ENCODE data around the gene MAP2.

DNA sequence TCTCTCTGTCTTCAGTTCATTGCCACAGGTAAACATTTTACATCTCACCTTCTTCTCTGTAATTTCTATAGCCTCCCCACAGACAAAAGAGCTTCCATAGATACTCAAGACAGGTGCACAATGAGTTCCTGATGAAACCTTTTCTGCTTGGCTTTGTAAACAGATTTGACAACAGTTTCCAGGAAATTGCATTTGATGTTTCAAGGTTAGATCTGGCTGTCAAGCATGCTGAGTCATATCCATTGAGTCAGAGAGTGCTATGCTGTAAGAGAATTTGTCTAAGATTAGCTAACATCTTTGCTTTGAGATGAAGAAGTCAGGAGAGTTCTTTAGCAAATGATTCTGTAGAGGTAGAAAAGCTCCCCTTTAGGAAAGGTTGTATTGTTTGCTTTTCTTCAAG lies 40.6 kb upstream of the MAP2 start:
- no peak for TF ChIP-seq POLR2A (IDR thresholded peaks at IDR 0.05; ENCODE audit: low read depth, low read length)
- no peak for TF ChIP-seq TAF1 (IDR thresholded peaks at IDR 0.05; ENCODE audit: borderline replicate concordance, low read depth, low read length)
